HepG2 (cell line): ENCODE results near the gene APOA1. TPM values are rescaled to one million over a fixed set of nuclear protein-coding genes. Genes with fewer than 3 reads are reported as not detected.
A peak's percentile ranks its signal among the peaks of the same experiment; 100 is the strongest.

Experiments used
- ATAD3A ChIP-seq: sonication (generic); formaldehyde crosslinking; IDR thresholded peaks from 2 replicates; pipeline ENCODE4 v1.4.0; 2020; ENCODE audit warnings: missing genetic modification reagents
- BRD4 ChIP-seq: sonication (generic); formaldehyde crosslinking; IDR thresholded peaks from 2 replicates; pipeline ENCODE4 v1.4.0; 2020; ENCODE audit warnings: missing genetic modification reagents
- CREB1 ChIP-seq, 2 experiments: fragments of 450-650 bp in 1 of 2; IDR thresholded peaks; 2 replicates each; pipeline ENCODE4 v1.6.1; 2016 to 2017; ENCODE audit warnings: control low read depth in 1 of 2, mild to moderate bottlenecking in 1 of 2, missing compliant biosample characterization in 1 of 2, missing genetic modification characterization in 1 of 2
- DNMT3B ChIP-seq: conservative IDR thresholded peaks from 2 replicates; pipeline ENCODE4 v1.6.1; 2016; ENCODE audit warnings: missing biosample characterization, control low read depth
- FOXA3 ChIP-seq: IDR thresholded peaks from 2 replicates; pipeline ENCODE4 v1.6.1; 2016; ENCODE audit warnings: missing genetic modification reagents, missing compliant biosample characterization
- KDM5B ChIP-seq: sonication (generic); formaldehyde crosslinking; IDR thresholded peaks from 2 replicates; pipeline ENCODE4 v1.4.0; 2020; ENCODE audit warnings: missing genetic modification reagents, mild to moderate bottlenecking, borderline replicate concordance
- MBNL3 ChIP-seq: fragments of 250-450 bp; sonication (Bioruptor Pico); conservative IDR thresholded peaks from 2 replicates; pipeline ENCODE4 v1.8.0; 2022; ENCODE audit warnings: mild to moderate bottlenecking, inconsistent platforms
- NAIF1 ChIP-seq: sonication (generic); formaldehyde crosslinking; IDR thresholded peaks from 2 replicates; pipeline ENCODE4 v1.5.0; 2020; ENCODE audit warnings: mild to moderate bottlenecking, missing genetic modification reagents, borderline replicate concordance
- NR2F2 ChIP-seq: IDR thresholded peaks from 2 replicates; pipeline ENCODE4 v1.6.1; 2012; ENCODE audit warnings: low read depth, inconsistent platforms, borderline replicate concordance
- PITX1 ChIP-seq: sonication (generic); formaldehyde crosslinking; IDR thresholded peaks from 2 replicates; pipeline ENCODE4 v1.5.1; 2020; ENCODE audit warnings: mild to moderate bottlenecking, missing genetic modification reagents
- POLR2AphosphoS5 ChIP-seq: IDR thresholded peaks from 2 replicates; pipeline ENCODE4 v1.6.1; 2012; ENCODE audit warnings: low read depth, low read length
- RCOR2 ChIP-seq: IDR thresholded peaks from 2 replicates; pipeline ENCODE4 v1.6.1; 2016; ENCODE audit warnings: missing biosample characterization, missing genetic modification reagents
- SP140L ChIP-seq: sonication (generic); formaldehyde crosslinking; IDR thresholded peaks from 2 replicates; pipeline ENCODE4 v1.4.0; 2020; ENCODE audit warnings: missing genetic modification reagents, borderline replicate concordance
- SRSF1 ChIP-seq: fragments of 200-400 bp; formaldehyde crosslinking; optimal IDR thresholded peaks from 2 replicates; pipeline ENCODE3; 2017; ENCODE audit warnings: mild to moderate bottlenecking, low read depth, low read length, moderate library complexity
- TEAD3 ChIP-seq: optimal IDR thresholded peaks from 2 replicates; pipeline ENCODE3; 2016; ENCODE audit warnings: borderline replicate concordance
- ZNF121 ChIP-seq: sonication (generic); formaldehyde crosslinking; IDR thresholded peaks from 2 replicates; pipeline ENCODE4 v1.5.0; 2020; ENCODE audit warnings: mild to moderate bottlenecking, missing genetic modification reagents
- ZNF235 ChIP-seq: sonication (generic); formaldehyde crosslinking; IDR thresholded peaks from 2 replicates; pipeline ENCODE4 v1.8.1; 2023; ENCODE audit warnings: mild to moderate bottlenecking, missing genetic modification reagents, borderline replicate concordance
- ZNF24 ChIP-seq: fragments of 450-650 bp; IDR thresholded peaks from 2 replicates; pipeline ENCODE4 v1.6.1; 2017; ENCODE audit warnings: antibody characterized with exemption, mild to moderate bottlenecking
- ZNF350 ChIP-seq: sonication (generic); formaldehyde crosslinking; IDR thresholded peaks from 2 replicates; pipeline ENCODE4 v1.4.0; 2020; ENCODE audit warnings: mild to moderate bottlenecking, low read depth, missing genetic modification reagents, borderline replicate concordance
- ZNF510 ChIP-seq: sonication (generic); formaldehyde crosslinking; IDR thresholded peaks from 2 replicates; pipeline ENCODE4 v1.4.0; 2020; ENCODE audit warnings: low read depth, mild to moderate bottlenecking, missing genetic modification reagents
- ZSCAN31 ChIP-seq: sonication (generic); formaldehyde crosslinking; IDR thresholded peaks from 2 replicates; pipeline ENCODE4 v1.5.0; 2020; ENCODE audit warnings: low read depth, mild to moderate bottlenecking, missing genetic modification reagents
- polyA plus RNA-seq, 8 experiments: library from polyadenylated mRNA; depleted of rRNA in 3 of 8; stranded (reverse) in 7 of 8; unstranded in 1 of 8; fragments of >200 nt; fragmentation: Illumina TruSeq in 4 of 8; extraction: Trizol in 4 of 8; gene quantifications; 2 replicates each; pipeline versions ENCODE4 v1.2.1 to v1.2.3, GENCODE V29; 2011 to 2016; ENCODE audit warnings: low read depth in 4 of 8, missing spikeins in 1 of 8, mixed read lengths in 1 of 8; ENCODE audit not compliant: insufficient read depth in 1 of 8
- total RNA-seq, 5 experiments: library from RNA; depleted of rRNA; stranded (reverse); fragments of >200 nt; fragmentation: Illumina TruSeq; extraction: Trizol; gene quantifications; 2 replicates each; pipeline ENCODE4 v1.2.3, GENCODE V29; 2016; ENCODE audit warnings: low read depth in 1 of 5
- TF ChIP-seq, protein P1 (sequence below): sonication (generic); formaldehyde crosslinking; IDR thresholded peaks from 2 replicates; pipeline ENCODE4 v1.4.0; 2020; ENCODE audit warnings: missing genetic modification reagents
- TF ChIP-seq, protein P2 (sequence below): sonication (generic); formaldehyde crosslinking; IDR thresholded peaks from 2 replicates; pipeline ENCODE4 v1.8.1; 2023; ENCODE audit warnings: mild to moderate bottlenecking, missing genetic modification reagents
- TF ChIP-seq, protein P3 (sequence below): sonication (generic); formaldehyde crosslinking; IDR thresholded peaks from 2 replicates; pipeline ENCODE4 v1.4.0; 2020; ENCODE audit warnings: missing genetic modification reagents

Gene APOA1
- total and polyA plus RNA-seq, 2 of the 13 experiments (the other 11 are each of a cell fraction or from before 2014, with no cell fraction given) = 1,973 to 5,485 TPM

DNA sequence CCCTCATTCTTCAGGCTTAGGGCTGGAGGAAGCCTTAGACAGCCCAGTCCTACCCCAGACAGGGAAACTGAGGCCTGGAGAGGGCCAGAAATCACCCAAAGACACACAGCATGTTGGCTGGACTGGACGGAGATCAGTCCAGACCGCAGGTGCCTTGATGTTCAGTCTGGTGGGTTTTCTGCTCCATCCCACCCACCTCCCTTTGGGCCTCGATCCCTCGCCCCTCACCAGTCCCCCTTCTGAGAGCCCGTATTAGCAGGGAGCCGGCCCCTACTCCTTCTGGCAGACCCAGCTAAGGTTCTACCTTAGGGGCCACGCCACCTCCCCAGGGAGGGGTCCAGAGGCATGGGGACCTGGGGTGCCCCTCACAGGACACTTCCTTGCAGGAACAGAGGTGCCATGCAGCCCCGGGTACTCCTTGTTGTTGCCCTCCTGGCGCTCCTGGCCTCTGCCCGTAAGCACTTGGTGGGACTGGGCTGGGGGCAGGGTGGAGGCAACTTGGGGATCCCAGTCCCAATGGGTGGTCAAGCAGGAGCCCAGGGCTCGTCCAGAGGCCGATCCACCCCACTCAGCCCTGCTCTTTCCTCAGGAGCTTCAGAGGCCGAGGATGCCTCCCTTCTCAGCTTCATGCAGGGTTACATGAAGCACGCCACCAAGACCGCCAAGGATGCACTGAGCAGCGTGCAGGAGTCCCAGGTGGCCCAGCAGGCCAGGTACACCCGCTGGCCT is 7.1 kb downstream of the APOA1 start (continued):
- no peak for TF ChIP-seq ZNF121
- TF ChIP-seq ZNF510 = no peak
- no peak for TF ChIP-seq ZNF235 (CRISPR knock-in tag)
- TF ChIP-seq ZNF350 (CRISPR knock-in tag) = 0 out of 2 replicates have a peak, but pooled peaks have one; percentile 10
- TF ChIP-seq TEAD3 (CRISPR knock-in tag) = no peak
- no peak for TF ChIP-seq NR2F2
- peak; percentile 18; the same call in 1 of the 2 replicates for TF ChIP-seq PITX1 (CRISPR knock-in tag)
- no peak for TF ChIP-seq DNMT3B (CRISPR knock-in tag)
- no peak for TF ChIP-seq ATAD3A
- TF ChIP-seq MBNL3 (CRISPR knock-in tag) = no peak
- TF ChIP-seq, protein P1, sequence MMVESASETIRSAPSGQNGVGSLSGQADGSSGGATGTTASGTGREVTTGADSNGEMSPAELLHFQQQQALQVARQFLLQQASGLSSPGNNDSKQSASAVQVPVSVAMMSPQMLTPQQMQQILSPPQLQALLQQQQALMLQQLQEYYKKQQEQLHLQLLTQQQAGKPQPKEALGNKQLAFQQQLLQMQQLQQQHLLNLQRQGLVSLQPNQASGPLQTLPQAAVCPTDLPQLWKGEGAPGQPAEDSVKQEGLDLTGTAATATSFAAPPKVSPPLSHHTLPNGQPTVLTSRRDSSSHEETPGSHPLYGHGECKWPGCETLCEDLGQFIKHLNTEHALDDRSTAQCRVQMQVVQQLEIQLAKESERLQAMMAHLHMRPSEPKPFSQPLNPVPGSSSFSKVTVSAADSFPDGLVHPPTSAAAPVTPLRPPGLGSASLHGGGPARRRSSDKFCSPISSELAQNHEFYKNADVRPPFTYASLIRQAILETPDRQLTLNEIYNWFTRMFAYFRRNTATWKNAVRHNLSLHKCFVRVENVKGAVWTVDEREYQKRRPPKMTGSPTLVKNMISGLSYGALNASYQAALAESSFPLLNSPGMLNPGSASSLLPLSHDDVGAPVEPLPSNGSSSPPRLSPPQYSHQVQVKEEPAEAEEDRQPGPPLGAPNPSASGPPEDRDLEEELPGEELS (CRISPR knock-in tag) = no peak
- TF ChIP-seq NAIF1 (CRISPR knock-in tag) = no peak
- TF ChIP-seq ZNF24 = no peak
- peak; percentile 22; the same call in 1 of the 2 replicates for TF ChIP-seq ZSCAN31
- TF ChIP-seq RCOR2 (CRISPR knock-in tag) = no peak
- TF ChIP-seq FOXA3 (CRISPR knock-in tag) = no peak
- TF ChIP-seq SP140L (CRISPR knock-in tag) = no peak
- TF ChIP-seq SRSF1 = peak; percentile 36
- TF ChIP-seq, protein P2, sequence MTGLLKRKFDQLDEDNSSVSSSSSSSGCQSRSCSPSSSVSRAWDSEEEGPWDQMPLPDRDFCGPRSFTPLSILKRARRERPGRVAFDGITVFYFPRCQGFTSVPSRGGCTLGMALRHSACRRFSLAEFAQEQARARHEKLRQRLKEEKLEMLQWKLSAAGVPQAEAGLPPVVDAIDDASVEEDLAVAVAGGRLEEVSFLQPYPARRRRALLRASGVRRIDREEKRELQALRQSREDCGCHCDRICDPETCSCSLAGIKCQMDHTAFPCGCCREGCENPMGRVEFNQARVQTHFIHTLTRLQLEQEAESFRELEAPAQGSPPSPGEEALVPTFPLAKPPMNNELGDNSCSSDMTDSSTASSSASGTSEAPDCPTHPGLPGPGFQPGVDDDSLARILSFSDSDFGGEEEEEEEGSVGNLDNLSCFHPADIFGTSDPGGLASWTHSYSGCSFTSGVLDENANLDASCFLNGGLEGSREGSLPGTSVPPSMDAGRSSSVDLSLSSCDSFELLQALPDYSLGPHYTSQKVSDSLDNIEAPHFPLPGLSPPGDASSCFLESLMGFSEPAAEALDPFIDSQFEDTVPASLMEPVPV (CRISPR knock-in tag) = peak; percentile 11; the same call in 1 of the 2 replicates
- TF ChIP-seq KDM5B (CRISPR knock-in tag) = 0 out of 2 replicates have a peak, but pooled peaks have one; percentile 50
- TF ChIP-seq CREB1 (IDR thresholded peaks at IDR 0.05) = no peak
- no peak for TF ChIP-seq CREB1 (CRISPR knock-in tag; IDR thresholded peaks at IDR 0.05)
- TF ChIP-seq BRD4 (CRISPR knock-in tag) = peak; percentile 25; the same call in 1 of the 2 replicates
- TF ChIP-seq POLR2AphosphoS5 = peak; percentile 16
- TF ChIP-seq, protein P3, sequence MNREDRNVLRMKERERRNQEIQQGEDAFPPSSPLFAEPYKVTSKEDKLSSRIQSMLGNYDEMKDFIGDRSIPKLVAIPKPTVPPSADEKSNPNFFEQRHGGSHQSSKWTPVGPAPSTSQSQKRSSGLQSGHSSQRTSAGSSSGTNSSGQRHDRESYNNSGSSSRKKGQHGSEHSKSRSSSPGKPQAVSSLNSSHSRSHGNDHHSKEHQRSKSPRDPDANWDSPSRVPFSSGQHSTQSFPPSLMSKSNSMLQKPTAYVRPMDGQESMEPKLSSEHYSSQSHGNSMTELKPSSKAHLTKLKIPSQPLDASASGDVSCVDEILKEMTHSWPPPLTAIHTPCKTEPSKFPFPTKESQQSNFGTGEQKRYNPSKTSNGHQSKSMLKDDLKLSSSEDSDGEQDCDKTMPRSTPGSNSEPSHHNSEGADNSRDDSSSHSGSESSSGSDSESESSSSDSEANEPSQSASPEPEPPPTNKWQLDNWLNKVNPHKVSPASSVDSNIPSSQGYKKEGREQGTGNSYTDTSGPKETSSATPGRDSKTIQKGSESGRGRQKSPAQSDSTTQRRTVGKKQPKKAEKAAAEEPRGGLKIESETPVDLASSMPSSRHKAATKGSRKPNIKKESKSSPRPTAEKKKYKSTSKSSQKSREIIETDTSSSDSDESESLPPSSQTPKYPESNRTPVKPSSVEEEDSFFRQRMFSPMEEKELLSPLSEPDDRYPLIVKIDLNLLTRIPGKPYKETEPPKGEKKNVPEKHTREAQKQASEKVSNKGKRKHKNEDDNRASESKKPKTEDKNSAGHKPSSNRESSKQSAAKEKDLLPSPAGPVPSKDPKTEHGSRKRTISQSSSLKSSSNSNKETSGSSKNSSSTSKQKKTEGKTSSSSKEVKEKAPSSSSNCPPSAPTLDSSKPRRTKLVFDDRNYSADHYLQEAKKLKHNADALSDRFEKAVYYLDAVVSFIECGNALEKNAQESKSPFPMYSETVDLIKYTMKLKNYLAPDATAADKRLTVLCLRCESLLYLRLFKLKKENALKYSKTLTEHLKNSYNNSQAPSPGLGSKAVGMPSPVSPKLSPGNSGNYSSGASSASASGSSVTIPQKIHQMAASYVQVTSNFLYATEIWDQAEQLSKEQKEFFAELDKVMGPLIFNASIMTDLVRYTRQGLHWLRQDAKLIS = no peak
